ENCODE results near the gene TPP2.

TPP2 gene

DNA sequence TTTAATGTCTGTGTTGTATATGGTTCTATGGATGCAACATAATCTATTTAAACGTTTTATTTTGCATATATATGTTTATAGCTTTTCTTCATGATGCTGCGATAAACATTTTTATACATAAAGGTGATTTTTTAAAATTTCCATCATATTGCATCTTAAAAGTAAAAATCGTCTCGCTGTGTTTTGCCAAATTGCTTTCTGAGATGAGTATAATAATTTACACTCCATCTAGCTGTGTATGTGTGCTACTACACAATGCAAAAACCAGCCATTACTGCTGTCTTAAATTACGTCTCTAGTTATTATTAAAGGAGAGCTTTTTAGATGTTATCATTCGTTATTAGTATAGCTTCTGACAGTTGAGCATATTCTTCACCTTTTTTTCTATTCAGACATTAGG is 60.8 kb downstream of the TPP2 start:
- DNase-seq (ENCODE audit: low read depth) = no peak

DNA sequence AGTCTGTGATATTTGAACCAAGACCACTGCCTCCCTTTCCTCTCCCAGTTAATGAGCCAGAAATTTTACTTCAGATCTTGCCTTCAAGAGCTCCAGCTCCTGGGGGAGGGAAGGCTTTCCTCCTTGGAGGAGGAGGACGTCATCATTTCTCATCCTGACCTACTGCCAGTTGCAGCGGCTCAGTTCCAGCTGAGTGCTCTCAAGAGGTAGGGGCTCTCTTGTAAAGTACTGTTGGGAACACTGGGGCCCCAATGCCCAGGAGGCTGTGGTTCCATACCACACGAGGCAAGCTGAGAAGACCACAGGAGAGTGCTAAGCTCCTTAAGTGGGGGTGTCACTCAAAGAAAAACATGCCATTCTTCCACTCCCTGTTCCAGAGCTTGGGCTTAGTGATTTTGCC is 61.9 kb downstream of the TPP2 start:
- no peak for DNase-seq (ENCODE audit: low read depth)

DNA sequence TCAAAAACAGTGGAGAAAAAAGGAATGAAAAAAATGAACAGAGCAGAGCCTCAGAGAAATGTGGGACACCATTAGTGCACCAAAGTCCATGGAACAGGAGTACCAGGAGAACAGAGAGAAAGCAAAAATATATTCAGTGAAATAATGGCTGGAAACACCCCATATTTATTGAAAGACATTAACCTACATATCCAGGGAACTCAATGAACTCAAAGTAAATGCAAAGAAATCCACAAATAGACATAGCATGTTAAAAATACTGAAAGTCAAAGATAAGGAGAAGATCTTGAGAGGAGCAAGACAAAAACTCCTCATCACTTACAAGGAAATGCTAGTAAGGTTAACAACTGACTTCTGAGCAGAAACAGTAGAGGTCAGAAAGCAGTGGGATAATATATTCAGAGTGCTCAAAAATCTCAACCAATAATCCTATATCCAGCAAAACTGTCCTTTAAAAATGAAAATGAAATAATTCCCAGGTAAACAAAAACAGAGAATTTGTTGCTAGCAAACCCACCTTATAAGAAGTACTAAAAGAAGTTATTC is 62.5 kb downstream of the TPP2 start:
- no peak for DNase-seq (ENCODE audit: low read depth)

DNA sequence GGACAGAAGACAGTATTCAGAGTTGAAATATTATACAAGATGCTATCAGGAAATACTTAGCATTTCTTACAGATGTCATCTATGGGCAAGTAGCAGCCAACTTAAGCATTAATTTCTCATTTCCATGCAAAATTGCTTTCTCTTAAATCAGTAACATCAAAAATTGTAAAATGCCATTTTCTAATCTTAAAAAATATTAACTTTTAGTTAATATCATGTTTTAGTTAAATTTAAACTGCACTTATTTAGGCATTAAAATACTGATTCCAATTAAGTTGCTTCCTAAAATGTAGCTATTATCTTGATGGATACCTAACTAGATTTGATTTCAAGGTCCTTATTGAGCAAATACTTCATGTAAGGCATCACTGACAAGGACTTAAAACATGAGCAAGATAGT is 70.2 kb downstream of the TPP2 start:
- no peak for DNase-seq (ENCODE audit: low read depth)

DNA sequence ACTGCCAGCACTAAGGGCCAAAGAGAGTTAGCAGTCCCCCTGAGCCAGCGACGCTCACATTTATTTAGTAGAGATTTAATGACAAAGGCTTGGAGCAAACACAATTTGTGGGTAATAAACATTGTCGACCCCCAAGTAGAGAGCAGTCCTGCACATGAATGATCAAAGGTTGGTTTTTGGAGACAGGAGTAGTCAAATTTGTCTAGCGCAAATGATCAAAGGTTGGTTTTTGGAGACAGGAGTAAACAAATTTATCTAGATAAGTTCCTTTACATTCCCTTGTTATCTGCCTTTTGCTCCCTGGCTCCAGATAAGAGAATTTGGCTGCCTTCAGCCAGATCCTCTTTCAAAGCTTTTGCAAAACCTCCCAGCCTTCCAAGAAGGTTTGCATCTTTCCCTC is 71.1 kb downstream of the TPP2 start:
- DNase-seq (ENCODE audit: low read depth) = no peak

DNA sequence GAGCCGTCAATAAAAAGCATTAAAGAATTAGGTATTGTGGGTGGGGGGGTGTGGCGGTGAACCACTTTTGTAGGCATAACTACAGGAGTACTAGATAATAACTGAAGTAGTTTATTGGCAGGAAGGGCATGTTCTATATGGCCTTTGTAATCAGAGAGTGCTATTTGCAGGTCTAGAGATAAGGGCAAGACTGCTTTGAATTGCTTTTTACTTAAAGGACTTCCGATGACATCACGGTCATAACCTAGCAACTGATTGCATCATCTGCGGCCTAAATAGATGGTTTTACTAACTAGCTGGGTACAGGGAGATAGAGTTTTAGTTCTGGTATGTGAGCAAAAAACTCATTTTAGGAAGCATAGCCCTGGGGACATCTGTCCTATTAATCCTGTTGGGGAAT is 73.3 kb downstream of the TPP2 start:
- no peak for DNase-seq (ENCODE audit: low read depth)

DNA sequence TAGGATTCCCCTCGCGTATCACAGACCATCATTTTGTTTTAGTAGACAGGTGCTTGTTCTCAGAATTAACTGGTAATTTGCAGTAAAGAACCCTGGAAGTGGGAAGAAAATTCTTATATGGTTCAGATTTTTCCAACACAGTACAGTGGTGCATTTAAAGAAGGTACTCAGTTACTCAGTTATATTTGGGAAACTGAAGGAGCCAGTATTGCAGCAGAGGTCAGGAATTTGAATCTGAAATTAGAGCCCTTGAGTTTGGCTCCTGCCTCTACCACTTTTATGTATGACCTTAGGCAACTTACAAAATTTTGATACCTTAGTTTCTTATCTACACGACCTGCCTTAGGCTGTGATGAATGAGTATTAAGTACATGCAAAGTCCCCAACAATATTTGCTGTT is 78.3 kb downstream of the TPP2 start:
- no peak for DNase-seq (ENCODE audit: low read depth)

DNA sequence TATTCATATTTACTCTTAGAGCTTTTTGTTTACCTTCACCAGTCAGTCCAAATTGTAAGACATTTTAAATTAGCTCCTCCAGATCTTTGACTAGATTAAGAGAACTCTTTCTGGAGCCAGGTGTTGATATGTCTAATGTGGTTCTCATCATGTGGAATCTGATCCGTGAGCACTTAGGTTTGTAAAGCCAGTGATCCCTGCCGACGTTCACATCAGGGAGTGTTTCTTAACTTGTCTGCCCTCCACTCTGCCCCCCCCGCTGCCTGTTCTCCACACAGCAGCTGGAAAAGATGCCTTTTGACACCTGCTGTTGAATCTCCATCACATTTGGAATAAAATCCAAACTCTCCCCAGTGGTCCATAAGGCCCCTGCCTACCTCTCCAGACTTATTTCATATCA is 80.3 kb downstream of the TPP2 start:
- no peak for DNase-seq (ENCODE audit: low read depth)

DNA sequence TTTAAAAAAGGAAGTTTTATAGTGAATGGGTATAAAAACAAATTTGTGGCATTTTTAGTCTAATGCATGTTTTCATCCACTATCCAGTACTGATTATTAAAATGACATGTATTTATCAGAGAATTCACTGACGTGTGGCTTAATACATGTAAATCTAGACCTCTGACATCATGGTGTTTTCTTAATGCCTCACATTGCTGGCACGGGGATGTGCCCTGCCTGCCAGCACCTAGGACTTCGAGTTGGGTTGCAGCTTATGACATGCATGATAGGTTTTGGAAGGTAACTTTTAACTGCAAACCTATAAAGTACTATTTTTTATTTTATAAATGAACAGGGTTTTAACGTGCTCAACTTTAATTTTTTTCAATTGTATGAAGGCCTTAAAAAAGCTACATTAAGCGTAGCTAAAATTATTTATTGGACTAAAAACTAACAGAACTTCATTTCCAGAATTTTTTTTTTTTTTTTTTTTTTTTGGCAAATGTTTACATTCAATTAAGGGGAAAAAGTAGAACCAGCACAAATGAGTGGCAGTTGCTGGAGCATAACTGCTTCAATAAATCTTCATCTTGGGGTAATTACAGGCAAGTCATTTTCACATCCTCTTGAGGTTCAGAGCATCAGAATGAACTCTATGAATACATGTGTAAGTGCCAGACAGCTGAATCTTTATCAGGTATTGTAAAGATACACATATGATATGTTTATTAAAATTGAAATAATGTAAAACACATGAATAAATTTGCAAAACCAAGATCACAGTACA is 81.7 kb downstream of the TPP2 start:
- no peak for DNase-seq (ENCODE audit: low read depth)

DNA sequence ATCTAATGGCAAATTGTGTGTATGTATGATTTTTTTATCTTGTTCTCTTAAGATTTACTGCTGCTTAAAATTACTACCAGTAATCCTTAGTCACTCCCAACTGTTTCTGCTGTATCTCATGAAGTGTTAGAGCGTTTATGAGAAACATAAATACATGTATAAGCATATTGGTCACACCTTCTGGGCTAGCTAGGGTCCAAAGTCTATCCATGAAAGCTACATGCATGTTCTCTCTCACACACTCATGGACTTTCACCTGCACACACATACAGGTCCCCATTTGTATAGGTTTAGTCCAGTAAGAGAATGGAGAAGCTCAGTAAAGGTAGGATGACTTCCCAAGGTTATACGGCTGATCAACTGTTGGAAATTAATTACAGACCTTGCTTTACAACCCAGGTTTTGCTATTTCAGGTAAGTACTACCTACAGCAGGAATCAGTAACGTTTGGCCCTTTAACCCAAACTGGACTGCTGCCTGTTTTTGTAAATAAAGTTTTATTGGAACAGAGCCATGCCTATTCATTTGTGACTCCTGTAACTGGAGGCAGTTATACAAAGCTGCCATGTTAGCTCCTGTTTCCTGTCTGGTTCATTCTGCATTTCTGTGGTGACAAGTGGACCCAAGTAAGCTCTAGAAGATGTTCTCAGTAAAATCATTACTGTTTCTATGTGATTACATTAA is 82.8 kb downstream of the TPP2 start:
- no peak for DNase-seq (ENCODE audit: low read depth)

DNA sequence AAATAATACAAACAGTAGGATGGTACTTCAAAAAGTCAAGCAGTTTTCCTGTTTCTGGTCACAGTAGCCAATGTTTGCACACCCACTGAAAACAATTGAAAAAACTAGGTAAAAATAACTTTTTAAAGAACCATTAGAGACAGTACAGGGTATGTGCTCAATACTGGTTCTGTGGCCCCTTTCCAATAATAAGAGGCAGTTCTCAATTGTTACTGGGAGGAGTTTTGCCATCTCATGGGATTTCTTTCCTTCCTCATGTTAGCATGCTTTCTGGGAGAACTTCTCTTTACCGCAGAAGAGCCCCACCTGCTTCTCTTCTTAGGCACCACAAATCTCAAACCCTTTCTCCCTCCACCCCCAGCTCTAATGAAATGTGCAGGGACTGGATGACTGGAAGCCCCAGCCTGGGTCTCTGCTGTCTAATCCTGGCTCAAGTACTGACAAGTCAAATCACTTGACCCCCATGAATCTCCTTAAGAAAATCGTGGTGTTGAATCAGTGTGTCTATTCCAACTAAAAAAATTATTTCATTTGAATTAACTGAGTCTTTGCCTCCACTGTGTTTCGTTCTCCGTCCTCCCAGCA is 83.4 kb downstream of the TPP2 start:
- DNase-seq (ENCODE audit: low read depth) = no peak

DNA sequence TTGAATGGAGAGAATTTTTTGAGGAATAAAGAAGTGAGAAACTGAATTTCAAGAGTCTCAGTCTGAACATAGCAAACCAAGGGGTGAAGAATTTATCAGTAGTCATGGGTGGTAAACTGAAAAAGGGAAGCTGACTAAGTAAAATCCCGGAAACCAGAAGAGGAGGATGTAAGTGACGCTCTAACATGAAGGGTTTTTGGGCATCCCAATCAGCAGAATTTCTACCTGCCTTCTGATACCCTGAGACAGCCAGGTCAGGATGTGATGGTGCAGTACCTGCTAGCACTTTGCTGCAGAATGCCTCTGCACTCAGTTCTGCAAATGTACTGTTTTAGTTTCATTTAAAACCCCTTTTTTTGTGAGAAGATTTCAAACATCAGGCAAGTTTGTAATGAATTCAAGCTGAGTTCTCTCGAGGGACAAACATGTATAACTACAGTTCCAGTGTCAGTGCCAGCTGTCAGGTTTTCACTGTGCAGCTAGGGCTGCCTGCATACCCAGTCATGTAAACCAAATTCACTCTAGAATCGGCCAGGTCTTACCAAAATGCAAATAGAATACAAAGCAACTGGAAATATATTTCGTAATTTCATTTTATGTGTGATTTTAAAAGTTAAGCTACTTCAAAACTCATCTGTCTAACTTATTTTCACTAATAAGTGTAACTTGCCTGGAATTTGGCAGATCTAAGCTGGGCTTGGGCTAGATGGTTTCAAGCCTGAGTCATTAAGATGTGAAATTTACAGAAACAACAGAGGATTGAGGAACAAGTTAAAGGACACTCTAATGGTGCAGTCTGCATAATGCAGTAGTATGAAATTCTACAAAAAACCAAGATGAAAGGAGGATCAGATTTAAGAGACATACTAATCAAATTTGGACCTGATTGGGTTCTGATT is 84.3 kb downstream of the TPP2 start:
- no peak for DNase-seq (ENCODE audit: low read depth)

DNA sequence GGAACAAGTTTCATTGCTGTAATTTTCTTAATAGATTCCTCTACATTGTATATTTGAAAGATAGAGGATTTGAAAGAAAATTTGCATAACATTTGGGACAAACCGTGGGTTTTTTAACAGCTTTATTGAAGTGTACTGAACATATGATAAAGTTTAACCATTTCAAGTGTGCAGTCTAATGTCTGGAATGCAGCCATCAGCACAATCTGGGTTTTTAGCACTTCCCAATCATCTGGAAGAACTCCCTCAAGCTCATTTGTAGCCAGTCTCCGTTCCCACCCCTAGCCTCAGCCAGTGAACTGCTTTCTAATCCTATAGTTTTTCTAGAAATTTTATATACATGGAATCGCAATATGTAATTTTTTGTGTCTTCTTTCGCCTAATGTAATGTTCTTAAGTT is 85.4 kb downstream of the TPP2 start:
- no peak for DNase-seq (ENCODE audit: low read depth)

DNA sequence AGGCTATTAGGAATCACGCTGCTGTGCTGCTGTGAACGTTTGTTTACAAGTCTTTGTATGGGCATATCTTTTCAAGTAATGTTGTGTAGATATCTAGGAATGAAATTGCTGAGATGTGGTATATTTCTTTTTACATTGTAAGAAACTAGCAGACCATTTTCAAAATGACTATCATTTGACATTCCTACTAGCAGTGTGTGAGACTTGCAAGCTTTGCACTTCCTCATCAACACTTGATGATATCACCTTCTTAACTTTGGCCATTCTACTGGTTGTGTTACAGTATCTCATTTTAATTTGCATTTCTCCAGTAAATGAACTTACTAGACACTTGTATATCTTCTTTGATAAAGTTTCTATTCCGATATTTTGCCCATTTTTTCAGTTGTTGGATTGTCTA is 85.9 kb downstream of the TPP2 start:
- no peak for DNase-seq (ENCODE audit: low read depth)

DNA sequence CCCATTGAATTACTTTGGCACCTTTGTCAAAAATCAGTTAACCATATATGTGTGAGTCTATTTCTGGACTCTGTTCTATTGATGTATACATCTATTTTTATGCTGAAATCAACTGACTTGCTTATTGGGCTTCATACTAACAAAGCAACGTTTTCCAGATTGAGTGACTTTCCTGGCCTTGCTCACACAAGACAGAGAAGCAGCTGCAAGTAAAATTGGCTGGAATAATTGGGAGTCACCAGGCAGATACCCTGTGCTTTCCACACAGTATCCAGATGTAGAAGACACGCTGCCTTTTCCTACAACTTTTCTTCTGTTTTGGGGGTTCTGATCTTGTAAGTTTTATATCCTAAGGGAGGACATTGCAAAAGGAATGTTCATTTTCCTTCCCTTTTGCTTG is 86.9 kb downstream of the TPP2 start:
- DNase-seq (ENCODE audit: low read depth) = no peak

DNA sequence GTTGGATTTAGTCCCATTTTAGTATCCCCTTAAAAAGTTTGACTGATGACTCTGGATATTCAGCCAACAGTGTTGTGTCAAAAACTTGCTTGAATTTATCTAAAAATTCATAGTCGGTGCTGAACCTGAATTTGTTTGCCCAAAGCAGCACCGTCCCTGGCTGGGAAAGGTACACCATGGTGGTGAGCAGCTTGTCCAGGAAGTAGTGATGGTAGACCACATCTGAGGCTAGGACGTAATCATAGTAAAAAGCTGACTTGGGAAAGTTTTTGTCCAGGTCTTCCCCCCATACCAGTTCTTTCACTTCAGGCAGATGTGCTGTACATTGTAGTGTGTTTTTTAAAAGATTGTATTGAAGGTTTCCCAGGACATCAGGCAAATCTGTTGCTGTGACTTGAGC is 89.2 kb downstream of the TPP2 start:
- DNase-seq (ENCODE audit: low read depth) = no peak

DNA sequence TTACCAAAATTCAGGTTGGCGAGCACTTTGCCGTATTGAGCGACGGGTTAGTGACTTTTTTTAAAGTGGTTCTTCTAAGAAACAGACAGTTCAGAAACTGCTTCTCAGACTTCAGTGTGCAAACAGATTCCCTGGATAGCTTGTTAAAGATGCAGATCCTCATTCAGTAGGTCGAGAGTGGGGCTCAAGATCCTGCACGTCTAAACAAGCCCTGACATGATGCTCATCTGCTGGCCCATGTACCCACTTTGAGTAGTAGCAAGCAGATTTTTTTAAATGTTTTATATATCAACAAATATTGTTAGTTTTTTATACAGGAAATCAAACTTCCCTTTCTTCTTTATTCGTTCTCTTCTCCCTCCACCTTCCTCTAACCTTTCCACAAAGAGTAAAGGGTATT is 90.7 kb downstream of the TPP2 start:
- no peak for DNase-seq (ENCODE audit: low read depth)

DNA sequence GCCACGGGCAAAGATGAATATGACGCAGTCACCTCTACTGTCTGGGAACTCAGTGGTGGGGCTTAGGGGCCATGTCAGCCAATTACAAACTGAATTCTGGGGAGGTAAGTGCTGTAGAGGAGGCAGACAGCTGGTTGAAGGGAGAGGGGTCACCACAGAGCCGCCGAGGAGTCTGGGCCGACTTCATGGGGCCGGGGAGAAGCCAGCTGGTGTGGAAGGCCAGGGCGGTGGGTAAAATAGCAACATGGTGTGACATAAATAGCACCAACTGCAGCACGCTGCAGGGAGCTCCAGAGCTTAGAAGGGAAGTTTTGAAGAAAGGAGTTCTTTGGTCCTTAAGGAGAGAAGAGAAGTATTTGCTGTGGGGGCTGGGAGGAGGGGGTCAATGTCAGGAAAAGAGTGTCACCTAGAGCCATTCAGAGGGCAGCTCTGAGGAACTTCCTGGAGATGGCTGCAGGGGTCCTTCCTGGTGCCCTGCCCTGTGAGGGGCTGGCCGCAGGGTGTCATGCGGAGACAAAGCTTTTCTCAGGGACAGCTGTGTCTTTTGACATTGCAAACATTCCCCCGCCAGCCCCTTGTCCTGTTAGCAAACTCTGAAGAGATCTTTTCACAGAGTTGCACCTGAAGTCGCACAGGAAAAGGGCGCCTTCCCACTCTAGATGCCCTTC is 91.7 kb downstream of the TPP2 start:
- no peak for DNase-seq (ENCODE audit: low read depth)

DNA sequence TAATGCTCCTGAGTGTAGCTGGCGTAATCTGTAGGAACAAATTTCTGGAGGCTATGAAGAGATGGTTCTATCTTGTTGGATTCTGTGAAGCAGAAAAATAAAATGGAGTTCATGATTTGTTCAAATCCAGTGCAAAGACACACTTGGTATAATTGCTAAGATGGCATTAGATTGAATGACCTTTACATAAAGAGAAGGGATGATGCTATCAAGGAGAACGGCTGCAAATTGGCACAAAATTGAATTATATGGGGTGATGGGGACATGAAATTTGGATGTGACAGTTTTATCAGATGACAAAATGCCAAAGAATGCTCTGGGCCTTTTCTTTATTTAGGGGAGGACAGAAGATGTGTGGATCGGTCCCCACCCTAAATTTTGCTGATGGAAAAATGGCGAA is 94.1 kb downstream of the TPP2 start:
- DNase-seq (ENCODE audit: low read depth) = no peak

DNA sequence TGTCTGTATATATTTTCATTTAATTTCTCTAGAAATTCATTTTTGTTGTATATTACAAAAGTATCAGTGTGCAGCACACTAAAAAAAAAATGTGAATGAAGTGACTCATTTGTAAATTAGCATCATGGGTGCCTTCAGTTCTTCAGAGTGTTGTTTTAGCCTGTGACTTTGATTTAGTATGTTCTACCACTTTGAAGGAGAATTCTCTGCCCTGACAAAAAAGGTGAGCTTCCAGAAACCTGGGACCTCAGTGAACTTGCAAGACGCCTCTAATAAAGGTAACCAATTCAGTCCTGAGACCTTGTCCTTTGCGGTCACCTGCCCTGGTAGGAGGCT is 95.7 kb downstream of the TPP2 start:
- DNase-seq (ENCODE audit: low read depth) = no peak

DNA sequence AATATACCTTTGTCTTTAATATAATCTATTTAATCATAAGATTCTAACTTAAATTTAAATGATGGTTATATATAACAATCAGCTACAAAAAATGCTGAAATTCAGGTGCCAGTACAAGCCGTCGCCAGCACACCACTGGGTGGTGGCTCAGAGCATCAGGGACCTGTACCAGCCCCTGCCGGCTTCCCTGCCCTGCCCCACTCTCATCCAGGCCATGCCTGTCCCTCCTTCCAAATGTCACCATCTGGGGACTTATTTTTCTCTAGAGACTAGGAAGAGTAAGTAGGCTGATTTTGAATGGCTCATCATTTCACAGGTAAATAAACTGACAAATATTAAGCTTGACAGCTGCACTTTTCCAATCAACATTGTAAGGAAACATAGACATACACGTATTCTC is 96.5 kb downstream of the TPP2 start:
- no peak for DNase-seq (ENCODE audit: low read depth)

DNA sequence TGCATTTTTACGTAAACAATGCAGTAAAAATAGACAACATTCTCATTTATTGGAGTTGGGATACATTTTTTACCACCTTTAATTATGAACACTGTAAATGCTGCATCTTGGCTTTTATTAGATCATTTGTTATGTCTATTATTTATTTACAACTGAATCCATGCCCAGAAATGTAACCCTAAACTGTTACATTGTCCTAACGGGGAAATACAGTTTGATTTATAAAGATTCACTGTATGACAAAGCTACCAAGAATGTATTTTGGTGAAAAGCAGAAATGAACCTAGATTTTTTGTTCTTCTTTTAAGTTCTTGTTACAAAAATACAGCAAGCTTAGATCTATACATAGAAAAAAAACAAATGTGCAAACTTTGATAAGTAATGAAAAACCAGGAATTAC is 97.0 kb downstream of the TPP2 start:
- DNase-seq (ENCODE audit: low read depth) = no peak

Data from stimulated activated CD8-positive, alpha-beta memory T cell treated with anti-CD3 and anti-CD28 coated beads, Interleukin-15, amount 100 ng/mL, for 1 hour (primary cell).